Left forelimb (tissue), 1 donor: ENCODE results near the gene LOXHD1.

ENCODE experiments used
- DNase-seq: peaks from one replicate; pipeline ENCODE4 v3.0.0-alpha.2; 2018; ENCODE audit warnings: low spot score

Gene LOXHD1

DNA sequence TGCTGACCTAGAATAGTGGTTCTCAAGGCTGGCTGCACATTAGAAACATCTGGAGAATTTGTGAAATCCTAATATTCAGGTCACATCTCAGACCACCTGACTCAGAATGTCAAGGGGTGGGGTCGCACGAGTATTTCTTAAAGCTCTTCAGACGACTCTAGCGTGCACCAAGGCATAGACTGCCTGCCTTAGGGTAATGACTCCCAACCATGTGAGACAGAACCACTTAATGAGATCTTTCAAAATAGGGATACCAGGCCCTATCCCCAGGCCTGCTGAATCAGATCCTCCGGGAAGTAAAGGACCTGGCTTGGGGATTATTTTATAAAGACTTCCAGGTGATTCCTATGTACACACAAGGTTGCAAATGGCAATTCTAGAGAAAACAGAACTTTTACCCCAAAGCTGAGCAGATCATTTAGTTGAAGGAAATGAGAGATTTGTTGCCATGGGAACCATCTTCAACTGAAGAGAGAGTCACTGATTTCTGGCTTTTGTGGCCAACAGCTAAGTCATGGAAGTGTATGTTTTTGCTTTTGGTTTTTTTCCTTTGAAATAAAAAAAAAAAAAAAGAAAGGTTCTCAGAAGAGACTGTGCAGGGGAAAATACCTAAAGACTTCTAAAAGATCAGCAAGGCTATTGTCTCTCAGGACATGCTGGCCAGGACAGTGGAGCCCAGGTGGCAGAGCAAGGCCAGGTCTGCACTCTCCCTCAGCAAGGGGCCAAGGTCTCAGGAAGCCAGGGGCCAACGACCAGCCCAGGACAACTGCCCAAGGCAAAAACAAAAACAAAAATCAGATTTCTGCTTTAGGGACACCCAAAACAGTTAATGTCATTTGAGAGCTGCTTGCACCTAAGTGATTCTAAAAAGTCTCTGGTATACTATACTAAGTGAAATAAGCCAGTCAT, 15.3 kb upstream of the LOXHD1 start:
- DNase-seq, result no peak

DNA sequence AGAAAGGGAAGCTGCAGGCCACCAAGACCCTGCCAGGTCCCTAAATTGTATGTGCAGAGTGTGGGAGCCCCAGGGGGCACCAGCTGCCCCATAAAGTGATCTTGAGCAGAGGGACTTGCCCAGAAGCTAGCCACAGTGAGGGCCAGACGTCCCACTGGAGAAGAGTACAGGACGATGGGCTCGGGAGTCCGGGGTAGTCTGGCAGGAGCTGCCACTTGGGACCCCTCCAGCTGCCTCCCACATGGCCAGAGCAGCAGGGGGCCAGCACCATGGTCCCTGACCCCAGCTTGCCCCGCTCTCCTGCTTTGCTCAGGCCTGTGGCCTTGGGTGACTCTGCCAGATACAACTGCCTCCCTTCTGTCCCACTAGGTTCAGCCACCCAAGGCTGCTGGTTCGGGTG, 11.7 kb upstream of the LOXHD1 start:
- no peak for DNase-seq

- no peak for DNase-seq
These were observed 11.1 kb upstream of the LOXHD1 start for GRCh38 chr18:46668135-46668534.

DNA sequence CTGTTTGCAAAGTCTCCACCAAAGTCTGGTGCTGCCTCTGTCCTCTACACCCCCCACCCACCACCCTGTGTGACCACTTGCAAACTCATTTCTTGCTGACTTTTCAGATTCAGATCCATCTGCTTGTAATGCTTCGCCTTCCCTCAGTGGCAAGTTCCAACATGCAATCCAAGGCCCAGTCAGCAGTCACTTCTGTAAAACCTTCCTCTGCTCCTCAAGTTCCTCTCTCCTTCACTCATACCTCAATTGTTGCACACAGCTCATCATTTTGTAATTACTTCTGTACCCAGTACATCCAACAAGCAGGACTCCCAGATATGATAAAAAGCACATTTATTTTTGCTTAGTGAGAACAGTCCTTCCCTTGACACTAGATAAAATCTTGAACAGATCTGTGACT, 6.5 kb upstream of the LOXHD1 start:
- no peak for DNase-seq

GRCh38 chr18:46660957-46661749, 4.1 kb upstream of the LOXHD1 start:
- DNase-seq, result no peak

DNA sequence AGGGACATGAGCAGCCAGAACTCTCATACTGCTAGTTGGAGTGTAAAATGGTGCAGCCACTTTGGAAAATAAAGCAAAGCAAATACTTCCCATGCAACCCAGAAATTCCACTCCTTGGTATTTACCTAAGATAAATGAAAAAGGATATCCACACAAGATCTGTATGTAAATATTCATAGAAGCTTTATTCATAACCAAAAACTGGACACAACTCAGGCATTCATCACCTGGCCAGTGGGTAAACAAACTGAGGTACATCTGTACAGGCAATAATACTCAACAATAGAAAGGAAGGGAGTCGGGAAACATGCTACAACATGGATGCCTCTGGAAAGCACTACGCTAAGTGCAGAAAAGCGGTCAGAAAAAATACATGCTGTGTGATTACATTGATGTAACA, 2.5 kb upstream of the LOXHD1 start:
- DNase-seq, result no peak

- no peak for DNase-seq
These were observed 500 bp downstream of the LOXHD1 start for GRCh38 chr18:46656326-46657114.

DNA sequence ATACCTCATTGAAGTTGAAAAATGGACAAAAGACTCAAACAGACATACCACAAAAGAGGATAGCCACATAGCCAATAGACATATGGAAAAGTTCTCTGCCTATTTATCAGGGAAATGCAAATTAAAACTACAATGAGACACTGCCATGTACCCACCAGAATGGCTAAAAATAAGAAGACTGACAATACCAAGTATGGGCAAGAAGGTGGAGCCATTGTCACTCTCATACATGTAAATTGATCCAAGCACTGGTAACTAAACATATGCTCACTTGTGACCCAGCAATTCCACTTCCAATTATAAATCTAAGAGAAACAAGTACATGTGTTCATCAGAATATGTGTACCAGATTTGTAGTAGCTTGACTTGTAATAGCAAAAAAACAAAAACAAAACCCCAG, 4.6 kb downstream of the LOXHD1 start:
- no peak for DNase-seq

DNA sequence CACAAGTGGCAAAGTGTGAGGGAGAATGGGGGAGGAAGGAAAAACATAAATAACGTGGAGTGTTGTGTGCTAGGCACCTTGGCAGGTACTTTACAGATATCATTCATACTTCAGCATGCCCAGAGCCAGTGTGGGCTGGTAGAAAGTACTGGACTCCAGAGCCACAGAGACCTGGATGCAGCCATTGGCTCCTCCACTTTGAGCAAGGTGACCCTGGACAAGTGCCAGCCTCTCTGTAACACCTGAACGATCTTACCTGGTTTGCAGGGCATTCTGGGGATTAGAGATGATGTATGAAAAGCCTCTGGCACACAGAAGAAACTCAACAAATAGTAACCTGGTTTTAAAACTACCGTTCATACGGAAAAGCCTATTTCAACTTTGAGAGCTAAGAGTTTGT, 6.3 kb downstream of the LOXHD1 start:
- DNase-seq, result no peak

DNA sequence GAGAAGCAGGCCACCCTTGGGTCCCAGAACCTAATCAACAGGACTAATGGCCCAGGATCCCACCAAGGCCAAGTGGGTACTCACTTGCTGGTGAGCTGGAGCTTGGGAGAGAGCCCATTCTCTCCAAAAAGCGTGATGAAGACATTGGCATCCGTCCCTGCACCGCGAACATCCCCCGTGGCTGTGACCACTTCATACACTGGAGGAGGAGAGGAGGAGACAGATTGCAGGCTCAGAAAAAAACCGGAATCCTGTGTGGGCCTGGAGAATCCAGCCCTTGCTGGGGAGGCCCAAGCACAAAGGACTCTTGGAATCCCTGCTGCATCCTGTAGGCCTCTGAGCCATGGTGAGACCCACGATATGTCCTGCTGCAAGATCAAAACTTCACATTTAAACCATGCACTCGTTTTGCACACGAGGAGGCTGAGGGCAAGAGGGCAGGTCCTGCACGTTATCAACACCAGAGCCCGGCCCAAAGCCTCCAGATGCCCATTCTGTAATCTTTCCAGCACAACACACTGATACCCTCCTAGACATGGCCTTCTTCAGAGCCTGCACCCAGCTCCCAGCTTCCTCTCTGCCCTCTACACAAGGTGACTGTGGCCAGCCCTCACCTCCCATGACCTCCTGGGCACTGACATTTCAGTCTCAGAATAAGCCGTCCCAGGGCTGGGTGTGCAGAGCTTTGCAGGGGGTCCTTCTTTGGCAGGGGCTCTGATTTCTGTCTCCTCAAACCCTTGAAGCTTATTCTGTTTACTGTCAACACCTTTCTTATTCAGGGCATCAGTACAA, 7.8 kb downstream of the LOXHD1 start:
- DNase-seq, result no peak

DNA sequence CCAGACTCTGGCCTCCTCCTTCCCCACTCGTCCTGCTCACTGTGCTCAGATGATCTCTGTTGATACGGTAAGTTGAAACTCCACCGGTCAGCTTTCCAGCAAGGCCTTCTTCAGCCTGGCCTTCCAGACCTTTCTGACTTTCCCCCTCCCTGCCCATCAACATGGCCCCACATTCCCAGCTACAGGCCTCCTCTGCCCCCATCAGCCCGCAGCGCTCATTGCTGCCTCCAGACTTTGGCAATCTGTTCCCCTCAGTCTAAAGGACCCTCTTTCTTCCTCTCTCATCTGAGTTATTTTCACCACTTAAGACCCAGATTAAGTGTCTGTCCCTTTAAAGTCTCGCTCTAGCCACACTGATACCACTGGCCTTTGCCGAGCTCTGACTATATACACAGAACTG, 10.6 kb downstream of the LOXHD1 start:
- DNase-seq, result no peak

DNA sequence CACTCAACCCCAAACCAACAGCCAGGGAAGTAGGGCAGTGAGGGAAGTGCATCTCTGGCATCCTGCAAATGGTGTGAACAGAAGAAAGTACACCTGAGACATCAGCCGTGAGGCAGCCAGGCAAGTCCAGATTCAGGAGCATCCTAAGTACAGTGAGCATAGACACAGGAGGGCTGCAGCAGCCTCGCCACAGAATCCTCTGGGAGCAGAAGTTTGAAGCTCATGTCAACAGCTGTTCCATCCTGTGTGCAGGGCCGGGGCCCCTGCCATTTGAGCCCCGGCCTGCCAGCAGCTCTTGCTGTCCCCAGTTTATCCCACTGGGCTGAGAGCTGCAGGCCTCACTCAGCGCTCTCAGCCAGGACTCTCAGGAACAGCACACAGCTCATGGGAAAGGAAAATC, 14.5 kb downstream of the LOXHD1 start:
- DNase-seq, result no peak

DNA sequence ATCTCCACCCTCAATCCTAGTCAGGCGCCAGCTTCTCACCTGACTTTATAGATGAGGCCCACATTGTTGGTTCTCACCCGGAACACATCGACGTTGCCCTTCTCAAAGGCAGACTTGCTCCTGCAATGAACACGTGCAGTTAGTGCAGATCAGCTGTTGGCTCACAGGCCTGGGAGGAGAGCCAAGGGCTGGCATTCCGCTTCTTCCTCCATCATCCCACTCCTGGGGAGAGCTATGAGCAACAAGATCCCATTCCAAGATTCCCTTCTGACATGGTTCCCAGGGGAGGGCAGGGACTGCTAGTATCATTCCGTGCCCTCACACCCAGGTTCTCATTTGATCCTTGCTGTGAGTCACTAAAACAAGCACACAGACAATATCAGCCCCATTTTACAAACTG, 15.1 kb downstream of the LOXHD1 start:
- no peak for DNase-seq

DNA sequence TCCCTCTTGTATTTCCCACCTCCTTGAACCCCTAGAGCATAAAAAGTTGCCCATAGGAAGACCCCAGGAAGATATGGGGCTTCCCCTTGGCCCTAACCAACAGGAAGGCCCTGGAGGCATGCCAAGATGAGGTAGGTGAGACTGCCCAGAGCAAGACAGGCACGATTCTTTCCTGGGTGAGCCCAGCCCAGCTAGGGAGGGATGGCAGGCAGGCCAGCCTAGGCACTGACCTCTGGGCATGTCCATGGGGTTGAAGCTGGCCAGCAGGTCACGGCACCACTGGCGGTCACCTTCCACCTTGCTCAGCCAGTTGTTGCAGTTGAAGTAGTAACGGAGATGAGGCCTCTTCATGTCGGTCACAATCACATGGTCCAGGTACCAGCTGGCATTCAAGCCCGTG, 17.6 kb downstream of the LOXHD1 start:
- DNase-seq, result peak; percentile 28

DNA sequence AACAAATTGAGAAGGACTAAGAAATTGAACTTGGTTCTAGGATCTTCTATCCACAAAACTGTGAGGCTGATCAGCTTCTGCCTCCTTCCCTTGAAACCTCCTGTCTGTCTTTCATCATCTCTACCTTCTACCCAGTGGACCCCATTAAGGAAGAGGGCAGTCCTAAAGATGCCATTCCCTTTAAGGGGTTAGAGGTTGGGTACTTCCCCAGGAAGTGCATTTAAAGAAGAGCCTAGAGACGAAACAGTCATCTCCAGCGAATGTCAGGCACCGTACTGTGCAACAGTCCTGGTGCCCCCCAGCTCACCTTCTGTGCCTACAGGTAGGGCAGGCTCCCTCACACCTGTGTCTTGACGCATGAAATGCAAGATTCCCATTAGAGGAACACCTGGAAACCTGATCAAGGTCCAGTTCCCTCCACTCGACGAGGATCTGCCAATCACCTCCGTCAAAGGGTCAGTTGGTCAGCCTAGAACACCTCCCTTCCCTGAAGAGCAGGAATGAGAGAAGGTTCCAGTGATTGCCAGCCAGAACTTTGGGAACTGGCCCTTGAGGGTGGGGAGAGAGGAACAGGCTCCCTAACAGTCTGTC, 20.9 kb downstream of the LOXHD1 start:
- peak; percentile 15 for DNase-seq

DNA sequence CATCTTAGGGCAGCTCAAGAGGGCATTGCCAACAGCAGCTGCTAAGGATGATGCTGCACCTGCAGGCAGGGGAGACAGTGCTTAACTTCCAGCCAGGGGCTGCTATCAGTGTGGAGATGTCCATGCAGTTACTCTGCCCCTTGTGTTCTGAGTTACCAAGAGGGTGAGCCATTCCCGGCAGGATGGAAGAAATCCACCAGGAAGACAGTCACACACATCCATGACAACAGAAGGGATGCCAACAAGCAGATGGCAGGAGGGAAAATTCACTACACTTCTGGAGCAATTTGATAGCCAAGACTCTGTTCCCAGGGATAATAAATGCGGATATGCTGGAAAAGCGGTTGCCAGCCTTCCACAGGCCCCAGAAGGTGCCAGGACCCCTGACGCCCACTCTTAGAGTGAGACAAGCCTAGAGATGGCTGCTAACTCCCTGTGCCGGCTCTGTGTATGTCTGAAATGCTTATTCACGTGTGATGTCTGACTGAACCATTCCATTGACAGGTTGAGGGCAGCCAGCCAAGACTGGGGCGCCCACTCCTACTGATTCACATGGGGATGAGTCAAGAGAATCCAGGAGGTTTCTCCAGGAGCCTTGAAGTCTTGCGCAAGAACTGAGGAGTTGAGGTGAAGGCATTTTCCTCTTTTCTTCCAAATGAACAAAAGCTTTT, 24.5 kb downstream of the LOXHD1 start:
- DNase-seq, result peak; percentile 45

DNA sequence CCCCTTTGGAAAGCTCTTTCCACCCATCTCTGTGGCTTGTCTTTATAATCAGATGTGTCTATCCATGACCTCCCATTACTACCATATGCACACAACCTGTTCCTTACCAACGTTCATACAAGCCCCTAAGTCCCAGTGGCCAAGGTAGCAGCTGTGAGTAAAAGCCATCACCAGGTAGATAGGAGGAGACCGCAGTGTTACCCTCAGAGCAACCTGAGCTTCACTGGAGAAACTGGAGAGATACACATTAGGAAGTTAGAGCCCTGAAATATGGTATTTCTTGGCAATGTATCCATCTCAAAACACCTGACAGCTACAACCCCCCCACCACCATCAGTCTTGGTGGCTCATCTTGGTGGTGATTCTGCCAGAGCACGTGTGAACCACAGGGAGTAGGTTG, 26.0 kb downstream of the LOXHD1 start:
- DNase-seq, result peak; percentile 2

DNA sequence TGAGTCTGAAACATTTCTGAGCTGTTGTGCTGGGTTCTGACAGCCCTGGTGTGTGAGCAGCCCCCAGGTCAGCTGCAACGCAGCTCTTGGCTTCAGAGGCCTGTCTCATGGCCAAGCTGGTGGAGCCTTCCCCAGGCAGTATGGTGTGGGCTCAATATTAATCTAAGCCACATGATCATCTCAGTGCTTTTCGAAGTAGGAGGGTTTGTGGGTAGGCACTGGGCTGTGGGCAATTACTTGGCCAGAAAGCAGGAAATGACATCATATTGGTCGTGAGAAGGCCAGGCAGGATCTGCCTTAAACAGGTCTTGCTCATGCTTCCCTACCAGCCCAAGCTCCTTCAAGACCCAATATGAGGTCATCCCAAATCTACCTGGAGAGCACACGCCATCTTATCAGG, 26.9 kb downstream of the LOXHD1 start:
- peak; percentile 14 for DNase-seq

DNA sequence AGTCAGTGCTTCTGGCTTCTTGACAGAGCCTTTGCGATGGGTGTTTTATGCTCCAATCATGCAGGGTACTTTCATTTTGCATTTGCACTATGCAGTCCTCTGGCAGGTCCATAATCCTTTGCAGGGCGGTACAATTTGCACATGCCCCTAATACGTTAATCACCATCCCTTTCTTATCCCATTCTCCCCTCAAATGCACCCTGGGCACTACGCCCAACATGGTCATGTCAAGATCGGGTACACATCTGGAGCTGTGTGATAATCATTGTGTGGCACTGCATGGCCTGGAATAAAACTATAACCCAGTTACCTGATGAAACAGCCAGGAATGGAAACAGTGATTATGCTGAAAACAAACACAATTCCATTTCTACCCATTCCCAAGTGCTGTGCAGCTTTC, 27.7 kb downstream of the LOXHD1 start:
- peak; percentile 8 for DNase-seq

- DNase-seq, result no peak
These were observed 28.8 kb downstream of the LOXHD1 start for GRCh38 chr18:46628206-46628605.

DNA sequence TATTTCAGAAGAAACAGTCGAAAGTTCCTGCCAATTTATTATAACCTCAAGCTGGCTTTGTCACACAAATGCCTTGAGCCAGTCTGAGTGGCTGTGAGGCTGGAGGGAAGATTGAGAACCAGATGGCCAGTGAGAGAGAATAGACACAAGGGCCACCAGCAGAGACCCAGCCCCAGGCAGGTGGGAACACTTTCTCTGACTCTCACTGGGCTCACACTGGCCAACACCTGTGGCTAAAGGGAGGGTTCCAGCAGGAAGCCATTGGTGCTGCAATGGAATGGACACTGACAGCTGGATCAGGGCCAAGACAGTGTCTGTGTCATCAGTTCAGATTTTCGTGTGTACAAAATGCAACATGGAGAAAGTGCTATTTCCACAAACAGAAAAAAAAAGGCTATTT, 29.9 kb downstream of the LOXHD1 start:
- peak; percentile 12 for DNase-seq
